Measurements from ENCODE around the gene SMTNL2.
"Not testable (repeated sequence)": the region's sequence is repeated elsewhere in the genome, so short reads cannot be mapped to it uniquely, and the experiment has no call there.

SMTNL2 gene

GRCh38 chr17:4600563-4600962 lies 16.2 kb downstream of the SMTNL2 start:
- H3K9ac ChIP-seq (ENCODE audit: low read depth in 1 of 2, low read length in 2 of 2), result no peak overlapping the region
- H3K36me3 ChIP-seq (ENCODE audit: control insufficient read depth in 2 of 2, insufficient read depth in 2 of 2, low read length in 2 of 2), result no peaks in the 10 kb centered on the region
- peaks cover 0 to 2% of the 10 kb centered on the region in 2 donors for H3K27me3 ChIP-seq (ENCODE audit: control insufficient read depth in 2 of 2, insufficient read depth in 2 of 2, low read length in 2 of 2)
- no peak overlapping the region for H3K27ac ChIP-seq (ENCODE audit: low read depth in 2 of 2, low read length in 2 of 2)
- no peaks in the 10 kb centered on the region for H3K9me3 ChIP-seq (ENCODE audit: control insufficient read depth in 2 of 2, low read length in 2 of 2)
- no peaks in the 10 kb centered on the region for H3K4me1 ChIP-seq (ENCODE audit: control insufficient read depth in 2 of 2, insufficient read depth in 2 of 2, low read length in 2 of 2)
- H3K4me3 ChIP-seq (ENCODE audit: low read length in 2 of 2), result no peak overlapping the region

GRCh38 chr17:4601326-4601725 lies 17.0 kb downstream of the SMTNL2 start:
- Histone ChIP-seq H3K36me3 (ENCODE audit: control insufficient read depth in 2 of 2, insufficient read depth in 2 of 2, low read length in 2 of 2) (no peaks in the 10 kb centered on the region), H3K9me3 (ENCODE audit: control insufficient read depth in 2 of 2, low read length in 2 of 2) (no peaks in the 10 kb centered on the region), H3K4me1 (ENCODE audit: control insufficient read depth in 2 of 2, insufficient read depth in 2 of 2, low read length in 2 of 2) (no peaks in the 10 kb centered on the region), H3K9ac (ENCODE audit: low read depth in 1 of 2, low read length in 2 of 2) (no peak overlapping the region), H3K27ac (ENCODE audit: low read depth in 2 of 2, low read length in 2 of 2) (no peak overlapping the region), H3K4me3 (ENCODE audit: low read length in 2 of 2) (no peak overlapping the region), H3K27me3 (ENCODE audit: control insufficient read depth in 2 of 2, insufficient read depth in 2 of 2, low read length in 2 of 2) (peaks cover 0 to 2% of the 10 kb centered on the region in 2 donors)

- no peaks in the 10 kb centered on the region for H3K4me1 ChIP-seq (ENCODE audit: control insufficient read depth in 2 of 2, insufficient read depth in 2 of 2, low read length in 2 of 2)
These were observed 17.7 kb downstream of the SMTNL2 start for GRCh38 chr17:4602041-4602440.

GRCh38 chr17:4604111-4604644 lies 19.8 kb downstream of the SMTNL2 start:
- Histone ChIP-seq H3K36me3 (ENCODE audit: control insufficient read depth in 2 of 2, insufficient read depth in 2 of 2, low read length in 2 of 2) (no peaks in the 10 kb centered on the region), H3K27me3 (ENCODE audit: control insufficient read depth in 2 of 2, insufficient read depth in 2 of 2, low read length in 2 of 2) (peaks cover 0 to 2% of the 10 kb centered on the region in 2 donors), H3K27ac (ENCODE audit: low read depth in 2 of 2, low read length in 2 of 2) (no peak overlapping the region), H3K9me3 (ENCODE audit: control insufficient read depth in 2 of 2, low read length in 2 of 2) (no peaks in the 10 kb centered on the region), H3K9ac (ENCODE audit: low read depth in 1 of 2, low read length in 2 of 2) (no peak overlapping the region), H3K4me1 (ENCODE audit: control insufficient read depth in 2 of 2, insufficient read depth in 2 of 2, low read length in 2 of 2) (peaks cover 0 to 7% of the 10 kb centered on the region in 2 donors), H3K4me3 (ENCODE audit: low read length in 2 of 2) (no peak overlapping the region)

More at GRCh38 chr17:4602041-4602440, 17.7 kb downstream of the SMTNL2 start:
- H3K36me3 ChIP-seq (ENCODE audit: control insufficient read depth in 2 of 2, insufficient read depth in 2 of 2, low read length in 2 of 2), result no peaks in the 10 kb centered on the region
- no peak overlapping the region for H3K27ac ChIP-seq (ENCODE audit: low read depth in 2 of 2, low read length in 2 of 2)
- no peak overlapping the region for H3K4me3 ChIP-seq (ENCODE audit: low read length in 2 of 2)
- peaks cover 0 to 2% of the 10 kb centered on the region in 2 donors for H3K27me3 ChIP-seq (ENCODE audit: control insufficient read depth in 2 of 2, insufficient read depth in 2 of 2, low read length in 2 of 2)
- H3K9ac ChIP-seq (ENCODE audit: low read depth in 1 of 2, low read length in 2 of 2), result no peak overlapping the region
- no peaks in the 10 kb centered on the region for H3K9me3 ChIP-seq (ENCODE audit: control insufficient read depth in 2 of 2, low read length in 2 of 2)

GRCh38 chr17:4604736-4605135 lies 20.4 kb downstream of the SMTNL2 start:
- H3K9ac ChIP-seq (ENCODE audit: low read depth in 1 of 2, low read length in 2 of 2); H3K27me3 ChIP-seq (ENCODE audit: control insufficient read depth in 2 of 2, insufficient read depth in 2 of 2, low read length in 2 of 2); H3K27ac ChIP-seq (ENCODE audit: low read depth in 2 of 2, low read length in 2 of 2); H3K4me3 ChIP-seq (ENCODE audit: low read length in 2 of 2); H3K9me3 ChIP-seq (ENCODE audit: control insufficient read depth in 2 of 2, low read length in 2 of 2); H3K36me3 ChIP-seq (ENCODE audit: control insufficient read depth in 2 of 2, insufficient read depth in 2 of 2, low read length in 2 of 2); H3K4me1 ChIP-seq (ENCODE audit: control insufficient read depth in 2 of 2, insufficient read depth in 2 of 2, low read length in 2 of 2): not testable (repeated sequence)

GRCh38 chr17:4605826-4606225 lies 21.5 kb downstream of the SMTNL2 start:
- H3K9me3 ChIP-seq (ENCODE audit: control insufficient read depth in 2 of 2, low read length in 2 of 2), result no peaks in the 10 kb centered on the region
- peaks cover 0 to 7% of the 10 kb centered on the region in 2 donors for H3K4me1 ChIP-seq (ENCODE audit: control insufficient read depth in 2 of 2, insufficient read depth in 2 of 2, low read length in 2 of 2)

GRCh38 chr17:4607261-4607741 lies 23.0 kb downstream of the SMTNL2 start:
- H3K27ac ChIP-seq (ENCODE audit: low read depth in 2 of 2, low read length in 2 of 2), result peak overlapping the region; percentile 53 to 63
- H3K36me3 ChIP-seq (ENCODE audit: control insufficient read depth in 2 of 2, insufficient read depth in 2 of 2, low read length in 2 of 2), result no peaks in the 10 kb centered on the region
- H3K4me1 ChIP-seq (ENCODE audit: control insufficient read depth in 2 of 2, insufficient read depth in 2 of 2, low read length in 2 of 2), result peaks cover 0 to 7% of the 10 kb centered on the region in 2 donors
- no peak overlapping the region for H3K4me3 ChIP-seq (ENCODE audit: low read length in 2 of 2)
- H3K27me3 ChIP-seq (ENCODE audit: control insufficient read depth in 2 of 2, insufficient read depth in 2 of 2, low read length in 2 of 2), result no peaks in the 10 kb centered on the region
- H3K9me3 ChIP-seq (ENCODE audit: control insufficient read depth in 2 of 2, low read length in 2 of 2), result no peaks in the 10 kb centered on the region
- no peak overlapping the region for H3K9ac ChIP-seq (ENCODE audit: low read depth in 1 of 2, low read length in 2 of 2)

More at GRCh38 chr17:4605826-4606225, 21.5 kb downstream of the SMTNL2 start:
- Histone ChIP-seq H3K27me3 (ENCODE audit: control insufficient read depth in 2 of 2, insufficient read depth in 2 of 2, low read length in 2 of 2) (no peaks in the 10 kb centered on the region), H3K27ac (ENCODE audit: low read depth in 2 of 2, low read length in 2 of 2) (peak overlapping the region in 1 of 2 donors; percentile 21), H3K9ac (ENCODE audit: low read depth in 1 of 2, low read length in 2 of 2) (no peak overlapping the region), H3K4me3 (ENCODE audit: low read length in 2 of 2) (no peak overlapping the region), H3K36me3 (ENCODE audit: control insufficient read depth in 2 of 2, insufficient read depth in 2 of 2, low read length in 2 of 2) (no peaks in the 10 kb centered on the region)

GRCh38 chr17:4607773-4608187 lies 23.5 kb downstream of the SMTNL2 start:
- Histone ChIP-seq H3K9ac (ENCODE audit: low read depth in 1 of 2, low read length in 2 of 2) (no peak overlapping the region), H3K36me3 (ENCODE audit: control insufficient read depth in 2 of 2, insufficient read depth in 2 of 2, low read length in 2 of 2) (no peaks in the 10 kb centered on the region), H3K9me3 (ENCODE audit: control insufficient read depth in 2 of 2, low read length in 2 of 2) (no peaks in the 10 kb centered on the region), H3K27me3 (ENCODE audit: control insufficient read depth in 2 of 2, insufficient read depth in 2 of 2, low read length in 2 of 2) (no peaks in the 10 kb centered on the region), H3K4me1 (ENCODE audit: control insufficient read depth in 2 of 2, insufficient read depth in 2 of 2, low read length in 2 of 2) (peaks cover 0 to 7% of the 10 kb centered on the region in 2 donors), H3K27ac (ENCODE audit: low read depth in 2 of 2, low read length in 2 of 2) (peak overlapping the region; percentile 53 to 63), H3K4me3 (ENCODE audit: low read length in 2 of 2) (no peak overlapping the region)

GRCh38 chr17:4609761-4610160 lies 25.4 kb downstream of the SMTNL2 start:
- Histone ChIP-seq H3K9me3 (ENCODE audit: control insufficient read depth in 2 of 2, low read length in 2 of 2) (no peaks in the 10 kb centered on the region), H3K9ac (ENCODE audit: low read depth in 1 of 2, low read length in 2 of 2) (no peak overlapping the region), H3K4me3 (ENCODE audit: low read length in 2 of 2) (no peak overlapping the region), H3K36me3 (ENCODE audit: control insufficient read depth in 2 of 2, insufficient read depth in 2 of 2, low read length in 2 of 2) (no peaks in the 10 kb centered on the region), H3K27me3 (ENCODE audit: control insufficient read depth in 2 of 2, insufficient read depth in 2 of 2, low read length in 2 of 2) (no peaks in the 10 kb centered on the region), H3K27ac (ENCODE audit: low read depth in 2 of 2, low read length in 2 of 2) (no peak overlapping the region), H3K4me1 (ENCODE audit: control insufficient read depth in 2 of 2, insufficient read depth in 2 of 2, low read length in 2 of 2) (peaks cover 0 to 7% of the 10 kb centered on the region in 2 donors)

- Histone ChIP-seq H3K36me3 (ENCODE audit: control insufficient read depth in 2 of 2, insufficient read depth in 2 of 2, low read length in 2 of 2) (no peaks in the 10 kb centered on the region), H3K27ac (ENCODE audit: low read depth in 2 of 2, low read length in 2 of 2) (no peak overlapping the region), H3K9ac (ENCODE audit: low read depth in 1 of 2, low read length in 2 of 2) (no peak overlapping the region), H3K4me3 (ENCODE audit: low read length in 2 of 2) (no peak overlapping the region), H3K27me3 (ENCODE audit: control insufficient read depth in 2 of 2, insufficient read depth in 2 of 2, low read length in 2 of 2) (no peaks in the 10 kb centered on the region), H3K4me1 (ENCODE audit: control insufficient read depth in 2 of 2, insufficient read depth in 2 of 2, low read length in 2 of 2) (peaks cover 0 to 7% of the 10 kb centered on the region in 2 donors), H3K9me3 (ENCODE audit: control insufficient read depth in 2 of 2, low read length in 2 of 2) (no peaks in the 10 kb centered on the region)
These were observed 25.8 kb downstream of the SMTNL2 start for GRCh38 chr17:4610162-4610561.
